HepG2 (cell line): ENCODE results near the gene ZNF763. TPM values are rescaled to one million over a fixed set of nuclear protein-coding genes. Genes with fewer than 3 reads are reported as not detected.

Experiments
- ARNT2 ChIP-seq: sonication (generic); formaldehyde crosslinking; IDR thresholded peaks from 2 replicates; pipeline ENCODE4 v1.8.0; 2022; ENCODE audit warnings: mild to moderate bottlenecking, low read depth, missing genetic modification reagents, moderate library complexity
- BRF2 ChIP-seq: sonication (generic); formaldehyde crosslinking; IDR thresholded peaks from 2 replicates; pipeline ENCODE4 v1.8.1; 2022; ENCODE audit warnings: mild to moderate bottlenecking, missing genetic modification reagents
- ELF1 ChIP-seq: sonication (generic); formaldehyde crosslinking; IDR thresholded peaks from 2 replicates; pipeline ENCODE4 v1.4.0; 2020; ENCODE audit warnings: missing genetic modification reagents
- HHEX ChIP-seq: IDR thresholded peaks from 2 replicates; pipeline ENCODE4 v1.6.1; 2016; ENCODE audit warnings: control low read depth
- HOMEZ ChIP-seq: IDR thresholded peaks from 2 replicates; pipeline ENCODE4 v1.6.1; 2016; ENCODE audit warnings: low read depth
- JARID2 ChIP-seq: sonication (generic); formaldehyde crosslinking; IDR thresholded peaks from 2 replicates; pipeline ENCODE4 v1.8.1; 2023; ENCODE audit warnings: missing genetic modification reagents, inconsistent platforms; ENCODE audit not compliant: insufficient replicate concordance
- KLF11 ChIP-seq: IDR thresholded peaks from 2 replicates; pipeline ENCODE4 v1.6.1; 2016; ENCODE audit warnings: missing compliant biosample characterization
- MAFF ChIP-seq: IDR thresholded peaks from 2 replicates; pipeline ENCODE4 v1.6.1; 2011; ENCODE audit warnings: low read depth, low read length, improper control_type of control experiment
- SETDB1 ChIP-seq: sonication (generic); formaldehyde crosslinking; IDR thresholded peaks from 2 replicates; pipeline ENCODE4 v1.5.1; 2020; ENCODE audit warnings: missing genetic modification reagents, mild to moderate bottlenecking, borderline replicate concordance
- STAG1 ChIP-seq: sonication (generic); formaldehyde crosslinking; IDR thresholded peaks from 2 replicates; pipeline ENCODE4 v1.4.0; 2020; ENCODE audit warnings: missing genetic modification reagents
- THAP7 ChIP-seq: sonication (generic); formaldehyde crosslinking; IDR thresholded peaks from 2 replicates; pipeline ENCODE4 v1.8.1; 2023; ENCODE audit warnings: mild to moderate bottlenecking, missing genetic modification reagents
- ZFY ChIP-seq: sonication (generic); formaldehyde crosslinking; IDR thresholded peaks from 2 replicates; pipeline ENCODE4 v1.4.0; 2020; ENCODE audit warnings: missing genetic modification reagents
- ZNF124 ChIP-seq: sonication (generic); formaldehyde crosslinking; IDR thresholded peaks from 2 replicates; pipeline ENCODE4 v1.4.0; 2020; ENCODE audit warnings: missing genetic modification reagents
- ZNF318 ChIP-seq: sonication (generic); formaldehyde crosslinking; IDR thresholded peaks from 2 replicates; pipeline ENCODE4 v1.4.0; 2020; ENCODE audit warnings: mild to moderate bottlenecking, missing genetic modification reagents
- ZNF34 ChIP-seq: sonication (generic); formaldehyde crosslinking; IDR thresholded peaks from 2 replicates; pipeline ENCODE4 v1.4.0; 2020; ENCODE audit warnings: mild to moderate bottlenecking, missing genetic modification reagents, borderline replicate concordance
- ZNF672 ChIP-seq: sonication (generic); formaldehyde crosslinking; IDR thresholded peaks from 2 replicates; pipeline ENCODE4 v1.8.1; 2022; ENCODE audit warnings: missing genetic modification reagents
- ZNF768 ChIP-seq: sonication (generic); formaldehyde crosslinking; IDR thresholded peaks from 2 replicates; pipeline ENCODE4 v1.4.0; 2020; ENCODE audit warnings: missing genetic modification reagents
- polyA plus RNA-seq, 8 experiments: library from polyadenylated mRNA; depleted of rRNA in 3 of 8; stranded (reverse) in 7 of 8; unstranded in 1 of 8; fragments of >200 nt; fragmentation: Illumina TruSeq in 4 of 8; extraction: Trizol in 4 of 8; gene quantifications; 2 replicates each; pipeline versions ENCODE4 v1.2.1 to v1.2.3, GENCODE V29; 2011 to 2016; ENCODE audit warnings: low read depth in 4 of 8, missing spikeins in 1 of 8, mixed read lengths in 1 of 8; ENCODE audit not compliant: insufficient read depth in 1 of 8
- total RNA-seq, 5 experiments: library from RNA; depleted of rRNA; stranded (reverse); fragments of >200 nt; fragmentation: Illumina TruSeq; extraction: Trizol; gene quantifications; 2 replicates each; pipeline ENCODE4 v1.2.3, GENCODE V29; 2016; ENCODE audit warnings: low read depth in 1 of 5

ZNF763 gene
- total and polyA plus RNA-seq, 2 of the 13 experiments (the other 11 are each of a cell fraction or from before 2014, with no cell fraction given), result 0.08 to 0.42 TPM

- TF ChIP-seq ARNT2 (CRISPR knock-in tag), result no peak; the same call in 1 of the 2 replicates
- no peak for TF ChIP-seq ZNF34 (CRISPR knock-in tag)
- peak; percentile 66; the same call in 1 of the 2 replicates for TF ChIP-seq ZNF768 (CRISPR knock-in tag)
- TF ChIP-seq THAP7 (CRISPR knock-in tag), result no peak
- TF ChIP-seq ZFY (CRISPR knock-in tag), result peak; percentile 75; the same call in 1 of the 2 replicates
- TF ChIP-seq ZNF672 (CRISPR knock-in tag), result no peak
- TF ChIP-seq STAG1 (CRISPR knock-in tag), result no peak
- peak; percentile 81 for TF ChIP-seq ELF1 (CRISPR knock-in tag)
- no peak for TF ChIP-seq BRF2
- no peak for TF ChIP-seq HHEX (CRISPR knock-in tag)
- TF ChIP-seq KLF11 (CRISPR knock-in tag), result no peak; the same call in 1 of the 2 replicates
- TF ChIP-seq SETDB1, result no peak
- TF ChIP-seq MAFF, result no peak
- no peak for TF ChIP-seq HOMEZ (CRISPR knock-in tag)
- no peak for TF ChIP-seq ZNF124 (CRISPR knock-in tag)
- TF ChIP-seq JARID2 (CRISPR knock-in tag), result no peak
- TF ChIP-seq ZNF318, result no peak
Observed at GRCh38 chr19:11924886-11925650, 39.8 kb upstream of the ZNF763 start, which contains the start of gene ZNF700 (continued).
